AG20443 (cell line): ENCODE results near the gene CLEC2D.
"Not testable (repeated sequence)": the region's sequence is repeated elsewhere in the genome, so short reads cannot be mapped to it uniquely, and the experiment has no call there.

Experiments
- DNase-seq: peaks from one replicate; pipeline ENCODE4 v3.0.0; 2012; ENCODE audit warnings: low spot score, mixed read lengths

The CLEC2D gene

DNA sequence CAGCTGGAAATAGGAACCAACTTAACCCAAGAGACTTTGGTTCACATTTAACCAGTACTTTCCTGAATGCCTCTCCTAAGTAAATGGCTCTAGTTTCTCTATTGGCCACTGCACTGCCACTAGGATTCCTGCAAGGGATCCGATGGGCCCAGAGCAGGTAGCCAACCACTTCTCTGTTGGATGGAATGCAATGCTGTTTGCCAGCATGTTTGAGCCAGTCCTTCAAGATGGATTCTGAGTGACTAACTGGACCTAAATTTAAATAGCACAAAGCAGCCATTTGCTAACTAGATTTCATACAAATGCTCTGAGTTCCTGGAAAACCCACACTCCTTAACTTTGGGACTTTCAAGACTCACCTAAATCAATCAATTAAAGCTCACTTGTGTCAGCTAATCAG, 9.5 kb upstream of the CLEC2D start:
- no peak for DNase-seq

GRCh38 chr12:9661720-9662119, 7.8 kb upstream of the CLEC2D start:
- no peak for DNase-seq

DNA sequence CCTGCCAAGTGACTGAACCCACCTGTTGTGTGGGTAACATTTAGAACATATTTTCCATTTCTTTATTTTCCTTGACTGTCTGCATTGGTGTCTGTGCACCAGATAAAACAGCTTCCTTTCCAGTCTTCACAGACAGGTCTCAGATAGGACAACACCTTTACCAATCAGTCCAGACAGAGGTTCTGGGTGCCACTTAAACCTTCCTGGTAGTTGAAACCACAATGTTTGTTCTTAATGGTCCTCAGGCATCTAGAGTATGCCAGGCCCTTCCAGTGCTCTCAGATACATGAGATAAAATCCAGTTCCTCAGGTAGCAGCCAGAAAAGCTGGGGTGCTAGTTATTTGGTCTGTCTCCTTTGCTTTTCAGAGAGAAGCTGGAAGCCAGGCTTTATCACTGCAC, 7.0 kb upstream of the CLEC2D start:
- DNase-seq, result no peak

DNA sequence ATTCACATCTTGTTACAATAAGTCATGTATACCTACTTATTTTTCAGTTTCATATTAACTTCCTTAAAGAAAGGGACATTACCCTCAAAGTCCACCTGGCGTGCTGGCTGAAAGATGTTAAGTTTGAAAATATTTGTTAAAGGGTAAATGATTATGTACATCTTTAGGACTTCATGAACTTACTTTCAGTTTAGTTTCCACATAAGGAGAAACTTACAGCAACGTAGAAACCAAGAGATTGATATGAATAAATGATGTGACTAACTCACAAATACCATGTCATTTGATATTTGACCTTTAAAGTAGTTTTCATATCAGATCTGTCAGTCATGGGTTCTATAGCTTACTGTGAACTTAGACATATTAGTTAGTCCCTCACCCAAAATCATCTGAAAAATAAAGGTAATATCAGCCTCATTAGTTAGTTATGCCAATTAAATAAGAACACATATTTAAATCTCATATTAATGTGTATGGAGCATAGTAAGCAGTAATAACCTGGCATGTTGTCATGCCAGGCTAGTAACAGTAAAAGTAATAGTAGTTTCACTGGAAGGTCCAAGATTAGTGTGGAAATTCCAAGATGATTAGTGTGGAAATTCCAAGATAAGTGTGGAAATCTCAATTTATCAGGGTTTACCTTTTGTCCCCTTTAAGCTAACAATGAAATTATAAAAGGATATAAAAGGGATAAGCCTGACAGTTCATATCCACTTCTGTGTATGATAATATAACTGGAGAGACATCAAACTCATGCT, 1.9 kb upstream of the CLEC2D start:
- DNase-seq, result no peak

DNA sequence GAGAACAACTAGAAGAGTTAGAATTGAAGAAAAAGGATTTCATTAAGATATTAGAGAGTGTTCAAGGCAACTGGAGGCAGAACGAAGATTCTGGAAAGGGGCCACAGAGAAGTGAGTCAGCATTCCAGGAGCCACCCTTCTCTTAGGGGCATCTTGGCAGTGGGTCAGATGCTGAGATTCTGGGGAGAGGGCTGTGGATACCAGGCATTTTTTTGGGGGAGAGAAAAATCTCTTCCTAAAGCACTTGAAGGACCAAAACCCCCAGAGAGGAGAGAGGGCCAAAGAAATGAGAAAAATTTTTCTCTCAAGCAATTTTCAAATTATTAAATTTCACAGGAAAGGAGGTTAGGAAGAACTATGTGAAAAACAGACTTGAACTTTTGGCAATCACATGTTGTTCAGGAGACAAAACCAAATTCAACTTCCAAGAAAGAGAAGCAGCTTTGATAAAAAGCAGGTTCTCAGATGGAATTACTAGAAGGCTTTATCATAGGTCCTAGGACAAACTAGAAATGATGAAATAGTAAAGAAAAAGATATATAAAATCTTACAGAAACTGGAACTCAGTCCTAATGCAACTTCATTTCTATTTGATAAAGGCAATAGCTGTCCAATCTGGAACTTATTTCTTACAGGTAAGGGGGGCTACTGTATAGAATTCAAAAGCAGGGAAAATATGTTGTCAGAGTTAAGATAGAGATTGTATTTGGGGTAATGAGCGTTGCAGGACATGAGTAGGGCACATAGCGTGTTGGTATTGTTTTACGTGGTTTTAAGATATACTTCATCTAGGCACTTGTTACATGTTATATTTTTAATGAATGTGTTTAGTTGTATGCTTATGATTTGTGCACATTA, 1.1 kb upstream of the CLEC2D start:
- peak; percentile 39 for DNase-seq

DNA sequence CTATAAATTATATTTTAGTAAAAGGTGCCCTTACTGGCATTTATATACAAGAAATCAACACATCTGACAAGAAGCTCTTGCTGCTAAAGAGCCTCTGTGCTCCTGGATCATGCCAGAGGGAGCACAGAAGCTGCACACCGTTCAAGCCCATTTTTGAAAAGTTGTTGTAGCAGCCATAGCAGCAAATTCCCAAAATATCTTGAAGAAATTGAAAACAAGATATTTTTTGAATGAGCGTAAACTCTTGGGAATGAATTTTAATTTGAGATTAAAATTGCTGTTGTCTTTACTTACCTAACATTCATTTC, 540 bp upstream of the CLEC2D start:
- DNase-seq, result no peak

- DNase-seq, result not testable (repeated sequence)
Observed at GRCh38 chr12:9672340-9672739, 2.8 kb downstream of the CLEC2D start.

DNA sequence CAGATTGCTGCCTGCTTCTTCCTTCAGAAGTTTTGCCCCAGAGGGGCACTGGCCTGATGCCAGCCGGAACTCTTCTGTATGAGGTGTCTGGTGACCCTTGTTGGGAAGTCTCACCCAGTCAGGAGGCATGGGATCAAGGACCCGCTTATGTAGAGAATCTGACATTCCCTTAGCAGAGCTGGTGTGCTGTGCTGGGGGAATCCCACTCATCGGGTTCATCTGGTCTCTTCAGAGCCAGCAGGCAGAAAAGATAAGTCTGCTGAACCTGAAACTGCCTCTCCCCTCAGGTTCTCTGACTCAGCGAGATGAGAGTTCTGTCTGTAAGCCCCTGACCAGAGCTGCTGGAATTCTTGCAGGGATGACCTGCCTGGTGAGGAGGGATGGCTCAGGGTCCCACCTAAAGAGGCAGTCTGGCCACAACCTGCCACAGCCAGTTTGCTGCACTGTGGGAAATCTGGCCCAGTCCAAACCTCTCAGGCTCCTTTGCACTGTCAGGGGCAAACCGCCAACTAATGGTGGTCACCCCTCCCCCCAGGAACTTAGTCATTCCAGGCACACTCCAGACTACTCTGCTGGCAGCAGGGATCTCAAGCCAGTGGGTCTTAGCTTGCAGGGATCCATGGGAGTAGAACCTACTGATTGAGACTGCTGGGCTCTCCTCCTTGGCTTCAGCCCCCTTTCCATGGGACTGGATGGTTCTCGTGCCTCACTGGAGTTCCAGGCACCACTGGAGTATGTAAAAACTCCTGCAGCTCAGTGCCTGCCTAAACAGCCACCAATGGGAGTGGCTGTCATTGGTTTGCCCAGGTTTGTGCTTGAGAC, 4.1 kb downstream of the CLEC2D start:
- DNase-seq, result peak; percentile 89

DNA sequence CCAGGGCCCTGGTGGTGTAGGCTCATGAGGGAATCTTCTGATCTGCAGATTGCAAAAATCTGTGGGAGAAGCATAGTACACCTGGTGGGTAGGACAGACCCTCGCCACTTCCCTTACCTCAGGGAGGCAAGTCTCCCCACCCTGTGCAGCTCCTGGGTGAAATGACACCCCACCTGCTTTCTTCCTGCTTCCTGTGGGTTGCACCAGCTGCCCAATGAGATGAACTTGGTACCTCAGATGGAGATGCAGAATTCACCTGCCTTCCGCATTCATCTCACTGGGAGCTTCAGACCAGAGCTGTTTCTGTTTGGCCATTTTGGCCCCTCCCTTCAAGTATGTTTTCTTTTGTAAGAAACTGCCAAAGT, 4.7 kb downstream of the CLEC2D start:
- no peak for DNase-seq

- not testable (repeated sequence) for DNase-seq
Observed at GRCh38 chr12:9682508-9682907, 13.0 kb downstream of the CLEC2D start.

DNA sequence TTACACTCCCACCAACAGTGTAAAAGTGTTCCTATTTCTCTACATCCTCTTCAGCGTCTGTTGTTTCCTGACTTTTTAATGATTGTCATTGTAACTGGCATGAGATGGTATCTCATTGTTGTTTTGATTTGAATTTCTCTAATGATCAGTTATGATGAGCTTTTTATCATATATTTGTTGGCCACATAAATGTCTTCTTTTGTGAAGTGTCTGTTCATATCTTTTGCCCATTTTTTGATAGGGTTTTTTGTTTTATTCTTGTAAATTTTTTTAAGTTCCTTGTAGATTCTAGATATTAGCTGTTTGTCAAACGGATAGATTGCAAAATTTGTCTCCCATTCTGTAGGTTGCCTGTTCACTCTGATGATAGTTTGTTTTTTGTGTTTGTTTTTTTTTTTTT, 13.4 kb downstream of the CLEC2D start:
- not testable (repeated sequence) for DNase-seq

GRCh38 chr12:9685366-9685765, 15.9 kb downstream of the CLEC2D start:
- DNase-seq, result not testable (repeated sequence)

GRCh38 chr12:9685915-9686314, 16.4 kb downstream of the CLEC2D start:
- no peak for DNase-seq

DNA sequence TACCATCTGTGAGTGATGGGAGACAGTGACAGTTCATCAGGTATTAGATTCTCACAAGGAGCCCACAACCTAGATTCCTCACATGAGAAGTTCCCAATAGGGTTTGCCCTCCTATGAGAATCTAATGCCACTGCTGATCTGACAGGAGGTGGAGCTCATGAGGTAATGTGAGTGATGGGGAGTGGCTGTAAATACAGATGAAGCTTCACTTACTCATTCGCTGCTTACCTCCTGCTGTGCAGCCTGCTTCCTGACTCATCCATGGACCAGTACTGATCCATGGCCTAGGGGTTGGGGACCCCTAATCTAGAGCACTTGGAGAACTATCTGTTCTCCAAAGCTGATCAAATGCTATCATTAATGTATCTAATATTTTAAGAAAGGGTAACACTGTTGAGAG, 17.7 kb downstream of the CLEC2D start:
- no peak for DNase-seq

GRCh38 chr12:9692909-9693308, 23.4 kb downstream of the CLEC2D start:
- no peak for DNase-seq

- no peak for DNase-seq
Observed at GRCh38 chr12:9694241-9694640, 24.7 kb downstream of the CLEC2D start.

GRCh38 chr12:9695150-9695549, 25.6 kb downstream of the CLEC2D start:
- not testable (repeated sequence) for DNase-seq

DNA sequence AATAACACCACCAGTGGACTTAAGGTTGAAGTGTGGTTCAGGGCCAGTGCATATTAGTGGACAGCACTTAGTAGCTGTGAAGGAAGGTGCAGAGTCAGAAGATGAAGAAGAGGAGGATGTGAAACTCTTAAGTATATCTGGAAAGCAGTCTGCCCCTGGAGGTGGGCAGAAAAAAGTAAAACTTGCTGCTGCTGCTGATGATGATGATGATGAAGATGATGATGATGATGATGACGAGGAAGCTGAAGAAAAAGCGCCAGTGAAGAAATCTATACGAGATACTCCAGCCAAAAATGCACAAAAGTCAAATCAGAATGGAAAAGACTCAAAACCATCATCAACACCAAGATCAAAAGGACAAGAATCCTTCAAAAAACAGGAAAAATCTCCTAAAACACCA, 26.1 kb downstream of the CLEC2D start:
- not testable (repeated sequence) for DNase-seq

DNA sequence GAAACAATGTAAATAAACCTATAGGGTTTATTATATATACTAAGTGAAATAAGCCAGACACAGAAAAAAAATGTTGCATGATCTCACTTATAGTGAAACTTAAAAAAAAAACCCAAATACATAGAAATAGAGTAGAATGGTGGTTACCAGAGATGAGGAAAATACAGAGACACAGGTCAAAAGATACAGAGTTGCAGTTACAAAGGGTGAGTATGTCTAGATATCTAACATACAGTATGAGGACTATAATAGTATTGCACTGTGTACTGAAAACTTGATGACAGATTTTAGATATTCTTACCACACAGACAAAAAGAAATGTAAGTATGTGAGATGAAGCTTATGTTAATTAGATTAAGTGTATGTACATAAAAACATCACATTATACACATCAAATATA, 28.1 kb downstream of the CLEC2D start:
- no peak for DNase-seq

- DNase-seq, result no peak
Observed at GRCh38 chr12:9698681-9699080, 29.2 kb downstream of the CLEC2D start.

DNA sequence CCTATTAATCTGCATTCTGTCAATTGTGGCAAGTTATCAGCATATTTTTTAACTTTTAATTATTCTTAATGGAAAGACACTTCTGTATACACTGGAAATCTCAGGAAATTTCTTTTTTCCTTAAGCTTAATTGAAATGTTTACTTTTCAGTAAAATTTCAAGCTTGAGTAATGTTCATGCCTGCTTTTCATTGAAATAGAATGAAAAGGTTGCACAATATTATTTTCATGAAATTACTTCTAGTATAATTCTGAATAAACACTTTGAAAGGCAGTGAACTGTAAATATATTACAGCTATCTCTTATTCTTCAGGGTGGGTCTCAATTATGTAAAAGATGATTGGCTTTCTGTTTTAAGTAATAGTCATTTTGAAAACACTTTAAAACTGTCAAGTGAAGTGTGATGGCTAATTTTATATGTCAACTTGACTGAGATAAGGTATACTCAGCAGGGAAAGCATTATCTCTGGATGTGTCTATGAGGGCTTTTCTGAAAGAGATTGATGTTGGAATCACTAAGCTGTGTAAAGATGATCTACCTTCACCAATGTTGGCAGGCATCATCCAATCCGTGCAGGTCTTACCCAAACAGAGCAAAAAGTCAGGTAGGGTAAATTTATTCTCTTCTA, 29.9 kb downstream of the CLEC2D start:
- DNase-seq, result no peak

DNA sequence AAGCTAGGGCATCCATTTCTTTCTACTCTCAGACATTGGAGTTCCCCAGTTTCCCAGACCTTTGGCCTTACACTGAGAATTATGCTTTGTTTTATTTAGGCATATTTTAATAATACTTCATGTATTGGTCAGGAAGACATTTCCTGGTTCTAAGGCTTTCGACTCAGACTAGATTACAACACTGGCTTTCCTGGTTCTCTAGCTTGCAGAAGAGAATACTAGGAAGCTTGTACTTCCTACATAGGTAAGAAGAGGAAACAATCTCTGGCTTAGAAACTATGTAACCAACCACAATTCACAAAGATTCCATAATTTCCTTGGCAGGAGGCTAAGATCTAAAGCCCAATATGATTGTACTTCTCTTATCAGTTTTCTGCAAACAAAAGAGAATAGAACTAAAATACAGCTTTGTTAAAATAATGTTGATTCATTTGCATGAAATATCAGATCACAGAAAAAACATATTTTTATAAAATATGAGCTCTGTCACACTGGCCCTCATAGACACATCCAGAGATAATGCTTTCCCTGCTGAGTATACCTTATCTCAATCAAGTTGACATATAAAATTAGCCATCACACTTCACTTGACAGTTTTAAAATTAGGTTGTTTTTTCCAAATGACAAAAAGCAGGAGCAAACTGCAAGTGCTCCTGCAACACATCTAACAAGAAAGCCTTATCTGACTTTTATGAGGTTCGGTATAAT, 30.5 kb downstream of the CLEC2D start:
- DNase-seq, result no peak
